ENCODE results near the gene WDTC1. TPM values are rescaled to one million over a fixed set of nuclear protein-coding genes. Genes with fewer than 3 reads are reported as not detected.
A peak's percentile ranks its signal among the peaks of the same experiment; 100 is the strongest.

The WDTC1 gene
- total and polyA plus RNA-seq, 2 of the 13 experiments (the other 11 are each of a cell fraction or from before 2014, with no cell fraction given) = 5.5 TPM

DNA sequence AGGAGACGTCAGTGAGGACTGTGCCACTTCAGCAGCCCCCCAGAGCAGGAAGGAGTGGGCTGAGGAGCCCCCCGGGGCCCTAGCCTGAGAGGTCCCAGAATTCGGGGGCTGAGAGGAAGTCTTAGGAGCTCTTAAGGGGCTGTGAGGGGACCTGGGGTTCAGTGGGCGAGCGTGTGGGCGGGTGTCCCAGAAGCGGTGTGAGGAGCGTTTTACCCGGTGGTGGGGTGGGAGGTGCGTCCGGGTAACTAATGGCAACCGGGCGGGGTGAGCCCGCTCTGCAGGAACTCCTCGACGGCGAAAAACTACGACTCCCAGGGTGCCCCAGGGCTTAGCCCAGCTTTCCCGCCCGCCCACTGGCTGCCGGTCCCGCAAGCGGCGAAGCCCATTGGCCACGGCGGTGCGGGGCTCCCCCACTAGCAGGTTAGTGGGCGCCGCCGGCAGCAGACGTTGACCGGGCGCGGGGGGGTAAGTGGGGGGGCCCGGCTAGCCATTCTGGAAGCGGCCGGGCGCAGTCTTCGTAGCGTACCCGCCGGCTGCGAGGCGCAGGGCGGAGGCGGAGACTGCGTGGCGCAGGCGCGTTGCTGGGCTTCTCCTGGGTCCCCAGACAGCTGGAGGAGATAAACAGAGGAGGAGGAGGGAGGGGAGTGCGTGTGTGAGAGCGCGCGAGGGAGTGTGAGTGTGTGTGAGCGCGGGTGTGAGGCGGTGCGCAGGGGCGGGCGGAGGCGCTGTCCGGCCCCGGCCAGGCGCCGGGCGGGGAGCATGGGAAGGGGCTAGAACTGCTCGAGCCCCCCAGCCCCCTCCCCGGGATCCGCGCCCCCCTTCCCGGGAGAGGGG lies at the start of gene WDTC1 (continued):
- TF ChIP-seq ZNF567 (CRISPR knock-in tag; IDR thresholded peaks at IDR 0.05; ENCODE audit: borderline replicate concordance) = peak; percentile 19; the same call in 1 of the 2 replicates
- TF ChIP-seq JUND (CRISPR knock-in tag; IDR thresholded peaks at IDR 0.05) = 0 out of 2 replicates have a peak, but pooled peaks have one; percentile 13
- TF ChIP-seq, protein P1, sequence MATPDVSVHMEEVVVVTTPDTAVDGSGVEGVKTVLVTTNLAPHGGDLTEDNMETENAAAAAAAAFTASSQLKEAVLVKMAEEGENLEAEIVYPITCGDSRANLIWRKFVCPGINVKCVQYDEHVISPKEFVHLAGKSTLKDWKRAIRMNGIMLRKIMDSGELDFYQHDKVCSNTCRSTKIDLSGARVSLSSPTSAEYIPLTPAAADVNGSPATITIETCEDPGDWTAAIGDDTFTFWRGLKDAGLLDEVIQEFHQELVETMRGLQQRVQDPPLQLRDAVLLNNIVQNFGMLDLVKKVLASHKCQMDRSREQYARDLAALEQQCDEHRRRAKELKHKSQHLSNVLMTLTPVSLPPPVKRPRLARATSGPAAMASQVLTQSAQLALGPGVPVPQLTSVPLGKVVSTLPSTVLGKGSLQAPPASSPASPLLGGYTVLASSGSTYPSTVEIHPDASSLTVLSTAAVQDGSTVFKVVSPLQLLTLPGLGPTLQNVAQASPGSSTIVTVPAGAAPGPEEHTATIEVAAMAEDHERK (CRISPR knock-in tag; IDR thresholded peaks at IDR 0.05; ENCODE audit: low read depth) = peak; percentile 82
- no peak for TF ChIP-seq GATA4 (IDR thresholded peaks at IDR 0.05; ENCODE audit: borderline replicate concordance, low read depth)
- TF ChIP-seq BCL6 (CRISPR knock-in tag; IDR thresholded peaks at IDR 0.05) = 0 out of 2 replicates have a peak, but pooled peaks have one; percentile 6
- TF ChIP-seq, protein P2, sequence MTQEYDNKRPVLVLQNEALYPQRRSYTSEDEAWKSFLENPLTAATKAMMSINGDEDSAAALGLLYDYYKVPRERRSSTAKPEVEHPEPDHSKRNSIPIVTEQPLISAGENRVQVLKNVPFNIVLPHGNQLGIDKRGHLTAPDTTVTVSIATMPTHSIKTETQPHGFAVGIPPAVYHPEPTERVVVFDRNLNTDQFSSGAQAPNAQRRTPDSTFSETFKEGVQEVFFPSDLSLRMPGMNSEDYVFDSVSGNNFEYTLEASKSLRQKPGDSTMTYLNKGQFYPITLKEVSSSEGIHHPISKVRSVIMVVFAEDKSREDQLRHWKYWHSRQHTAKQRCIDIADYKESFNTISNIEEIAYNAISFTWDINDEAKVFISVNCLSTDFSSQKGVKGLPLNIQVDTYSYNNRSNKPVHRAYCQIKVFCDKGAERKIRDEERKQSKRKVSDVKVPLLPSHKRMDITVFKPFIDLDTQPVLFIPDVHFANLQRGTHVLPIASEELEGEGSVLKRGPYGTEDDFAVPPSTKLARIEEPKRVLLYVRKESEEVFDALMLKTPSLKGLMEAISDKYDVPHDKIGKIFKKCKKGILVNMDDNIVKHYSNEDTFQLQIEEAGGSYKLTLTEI (CRISPR knock-in tag; conservative IDR thresholded peaks at IDR 0.05) = no peak
- no peak for TF ChIP-seq NKX3-1 (CRISPR knock-in tag; IDR thresholded peaks at IDR 0.05)
- TF ChIP-seq HNRNPL (IDR thresholded peaks at IDR 0.05; ENCODE audit: low read depth, low read length) = no peak
- TF ChIP-seq RNF2 (conservative IDR thresholded peaks at IDR 0.05; ENCODE audit: low read depth) = 0 out of 2 replicates have a peak, but pooled peaks have one; percentile 36
- TF ChIP-seq, protein P3, sequence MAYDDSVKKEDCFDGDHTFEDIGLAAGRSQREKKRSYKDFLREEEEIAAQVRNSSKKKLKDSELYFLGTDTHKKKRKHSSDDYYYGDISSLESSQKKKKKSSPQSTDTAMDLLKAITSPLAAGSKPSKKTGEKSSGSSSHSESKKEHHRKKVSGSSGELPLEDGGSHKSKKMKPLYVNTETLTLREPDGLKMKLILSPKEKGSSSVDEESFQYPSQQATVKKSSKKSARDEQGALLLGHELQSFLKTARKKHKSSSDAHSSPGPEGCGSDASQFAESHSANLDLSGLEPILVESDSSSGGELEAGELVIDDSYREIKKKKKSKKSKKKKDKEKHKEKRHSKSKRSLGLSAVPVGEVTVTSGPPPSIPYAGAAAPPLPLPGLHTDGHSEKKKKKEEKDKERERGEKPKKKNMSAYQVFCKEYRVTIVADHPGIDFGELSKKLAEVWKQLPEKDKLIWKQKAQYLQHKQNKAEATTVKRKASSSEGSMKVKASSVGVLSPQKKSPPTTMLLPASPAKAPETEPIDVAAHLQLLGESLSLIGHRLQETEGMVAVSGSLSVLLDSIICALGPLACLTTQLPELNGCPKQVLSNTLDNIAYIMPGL (CRISPR knock-in tag; IDR thresholded peaks at IDR 0.05; ENCODE audit: borderline replicate concordance in 1 of 2, low read depth in 1 of 2) = peak; percentile 18 to 57; a peak in 2 of 4 replicates
- TF ChIP-seq NCOA1 (CRISPR knock-in tag; IDR thresholded peaks at IDR 0.05) = peak; percentile 52; the same call in 1 of the 2 replicates
- 0 out of 2 replicates have a peak, but pooled peaks have one; percentile 44 for TF ChIP-seq GTF3A (CRISPR knock-in tag; conservative IDR thresholded peaks at IDR 0.05)
- TF ChIP-seq, protein P4, sequence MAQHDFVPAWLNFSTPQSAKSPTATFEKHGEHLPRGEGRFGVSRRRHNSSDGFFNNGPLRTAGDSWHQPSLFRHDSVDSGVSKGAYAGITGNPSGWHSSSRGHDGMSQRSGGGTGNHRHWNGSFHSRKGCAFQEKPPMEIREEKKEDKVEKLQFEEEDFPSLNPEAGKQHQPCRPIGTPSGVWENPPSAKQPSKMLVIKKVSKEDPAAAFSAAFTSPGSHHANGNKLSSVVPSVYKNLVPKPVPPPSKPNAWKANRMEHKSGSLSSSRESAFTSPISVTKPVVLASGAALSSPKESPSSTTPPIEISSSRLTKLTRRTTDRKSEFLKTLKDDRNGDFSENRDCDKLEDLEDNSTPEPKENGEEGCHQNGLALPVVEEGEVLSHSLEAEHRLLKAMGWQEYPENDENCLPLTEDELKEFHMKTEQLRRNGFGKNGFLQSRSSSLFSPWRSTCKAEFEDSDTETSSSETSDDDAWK (CRISPR knock-in tag; IDR thresholded peaks at IDR 0.05) = no peak
- TF ChIP-seq, protein P5, sequence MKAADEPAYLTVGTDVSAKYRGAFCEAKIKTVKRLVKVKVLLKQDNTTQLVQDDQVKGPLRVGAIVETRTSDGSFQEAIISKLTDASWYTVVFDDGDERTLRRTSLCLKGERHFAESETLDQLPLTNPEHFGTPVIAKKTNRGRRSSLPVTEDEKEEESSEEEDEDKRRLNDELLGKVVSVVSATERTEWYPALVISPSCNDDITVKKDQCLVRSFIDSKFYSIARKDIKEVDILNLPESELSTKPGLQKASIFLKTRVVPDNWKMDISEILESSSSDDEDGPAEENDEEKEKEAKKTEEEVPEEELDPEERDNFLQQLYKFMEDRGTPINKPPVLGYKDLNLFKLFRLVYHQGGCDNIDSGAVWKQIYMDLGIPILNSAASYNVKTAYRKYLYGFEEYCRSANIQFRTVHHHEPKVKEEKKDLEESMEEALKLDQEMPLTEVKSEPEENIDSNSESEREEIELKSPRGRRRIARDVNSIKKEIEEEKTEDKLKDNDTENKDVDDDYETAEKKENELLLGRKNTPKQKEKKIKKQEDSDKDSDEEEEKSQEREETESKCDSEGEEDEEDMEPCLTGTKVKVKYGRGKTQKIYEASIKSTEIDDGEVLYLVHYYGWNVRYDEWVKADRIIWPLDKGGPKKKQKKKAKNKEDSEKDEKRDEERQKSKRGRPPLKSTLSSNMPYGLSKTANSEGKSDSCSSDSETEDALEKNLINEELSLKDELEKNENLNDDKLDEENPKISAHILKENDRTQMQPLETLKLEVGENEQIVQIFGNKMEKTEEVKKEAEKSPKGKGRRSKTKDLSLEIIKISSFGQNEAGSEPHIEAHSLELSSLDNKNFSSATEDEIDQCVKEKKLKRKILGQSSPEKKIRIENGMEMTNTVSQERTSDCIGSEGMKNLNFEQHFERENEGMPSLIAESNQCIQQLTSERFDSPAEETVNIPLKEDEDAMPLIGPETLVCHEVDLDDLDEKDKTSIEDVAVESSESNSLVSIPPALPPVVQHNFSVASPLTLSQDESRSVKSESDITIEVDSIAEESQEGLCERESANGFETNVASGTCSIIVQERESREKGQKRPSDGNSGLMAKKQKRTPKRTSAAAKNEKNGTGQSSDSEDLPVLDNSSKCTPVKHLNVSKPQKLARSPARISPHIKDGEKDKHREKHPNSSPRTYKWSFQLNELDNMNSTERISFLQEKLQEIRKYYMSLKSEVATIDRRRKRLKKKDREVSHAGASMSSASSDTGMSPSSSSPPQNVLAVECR (CRISPR knock-in tag; IDR thresholded peaks at IDR 0.05; ENCODE audit: borderline replicate concordance) = peak; percentile 82; the same call in 1 of the 2 replicates
